Liver (tissue), 9 donors: ENCODE results near the gene UQCC3. TPM values are rescaled to one million over a fixed set of nuclear protein-coding genes. Genes with fewer than 3 reads are reported as not detected.

Experiments used
- DNase-seq: peaks from one replicate; pipeline ENCODE4 v3.0.0-alpha.2; 2017; ENCODE audit warnings: low spot score
- H3K27ac ChIP-seq, 2 donors: one replicate each; pipeline ENCODE4 v1.7.0; 2013; ENCODE audit warnings: inconsistent platforms in 2 of 2, low read length in 2 of 2, control low read depth in 1 of 2, low read depth in 1 of 2, mild to moderate bottlenecking in 1 of 2
- H3K27me3 ChIP-seq, 4 donors: one replicate each; pipeline versions ENCODE4 v1.6.1 to v1.7.0; 2013; ENCODE audit warnings: low read length in 3 of 4, inconsistent platforms in 1 of 4, mild to moderate bottlenecking in 1 of 4, moderate library complexity in 1 of 4; ENCODE audit not compliant: control insufficient read depth in 4 of 4, insufficient read depth in 4 of 4
- H3K36me3 ChIP-seq, 4 donors: one replicate each; pipeline versions ENCODE4 v1.6.1 to v1.7.0; 2013; ENCODE audit warnings: low read length in 3 of 4, mild to moderate bottlenecking in 3 of 4, low read depth in 1 of 4, moderate library complexity in 1 of 4; ENCODE audit not compliant: control insufficient read depth in 4 of 4, insufficient read depth in 3 of 4
- H3K4me1 ChIP-seq, 4 donors: one replicate each; pipeline versions ENCODE4 v1.6.1 to v1.7.0; 2013; ENCODE audit warnings: low read length in 3 of 4, mild to moderate bottlenecking in 3 of 4, moderate library complexity in 1 of 4; ENCODE audit not compliant: control insufficient read depth in 4 of 4, insufficient read depth in 4 of 4
- H3K4me3 ChIP-seq, 3 donors: one replicate each; pipeline versions ENCODE4 v1.6.1 to v1.7.0; 2013; ENCODE audit warnings: low read length in 3 of 3, control low read depth in 1 of 3, low read depth in 1 of 3, mild to moderate bottlenecking in 1 of 3
- H3K9ac ChIP-seq, 2 donors: one replicate each; pipeline ENCODE4 v1.7.0; 2013; ENCODE audit warnings: low read length in 2 of 2, mild to moderate bottlenecking in 2 of 2, moderate library complexity in 2 of 2, control low read depth in 1 of 2, low read depth in 1 of 2
- H3K9me3 ChIP-seq, 4 donors: one replicate each; pipeline versions ENCODE4 v1.6.1 to v1.7.0; 2013; ENCODE audit warnings: low read length in 3 of 4; ENCODE audit not compliant: control insufficient read depth in 4 of 4
- ATF3 ChIP-seq: IDR thresholded peaks from 2 replicates; pipeline ENCODE4 v1.6.1; 2016; ENCODE audit warnings: antibody characterized with exemption
- CTCF ChIP-seq: fragments of 150-350 bp; IDR thresholded peaks from 2 replicates; pipeline ENCODE4 v1.5.1; 2017; ENCODE audit warnings: improper control_type of control experiment, low read depth, low read length; ENCODE audit not compliant: missing input control
- EGR1 ChIP-seq, 2 donors: IDR thresholded peaks; 2 replicates each; pipeline ENCODE4 v1.6.1; 2016 to 2018; ENCODE audit warnings: antibody characterized with exemption in 2 of 2, low read depth in 2 of 2
- FOXA1 ChIP-seq: IDR thresholded peaks from 2 replicates; pipeline ENCODE4 v1.6.1; 2016; ENCODE audit warnings: antibody characterized with exemption
- FOXA2 ChIP-seq: IDR thresholded peaks from 2 replicates; pipeline ENCODE4 v1.6.1; 2016; ENCODE audit warnings: antibody characterized with exemption
- GABPA ChIP-seq, 2 donors: IDR thresholded peaks in 1 of 2; conservative IDR thresholded peaks in 1 of 2; 2 replicates each; pipeline ENCODE4 v1.6.1; 2016; ENCODE audit warnings: antibody characterized with exemption in 2 of 2, mild to moderate bottlenecking in 1 of 2, moderate library complexity in 1 of 2
- HNF4A ChIP-seq, 2 donors: conservative IDR thresholded peaks; 2 replicates each; pipeline ENCODE4 v1.6.1; 2016; ENCODE audit warnings: antibody characterized with exemption in 2 of 2, mild to moderate bottlenecking in 2 of 2
- HNF4G ChIP-seq: IDR thresholded peaks from 2 replicates; pipeline ENCODE4 v1.6.1; 2016; ENCODE audit warnings: antibody characterized with exemption
- JUND ChIP-seq, 2 donors: IDR thresholded peaks; 2 replicates each; pipeline ENCODE4 v1.6.1; 2016; ENCODE audit warnings: antibody characterized with exemption in 2 of 2
- MAX ChIP-seq: IDR thresholded peaks from 2 replicates; pipeline ENCODE4 v1.6.1; 2016; ENCODE audit warnings: antibody characterized with exemption
- NR2F2 ChIP-seq: IDR thresholded peaks from 2 replicates; pipeline ENCODE4 v1.6.1; 2016; ENCODE audit warnings: antibody characterized with exemption
- RAD21 ChIP-seq, 2 donors: IDR thresholded peaks; 2 replicates each; pipeline ENCODE4 v1.6.1; 2016; ENCODE audit warnings: antibody characterized with exemption in 2 of 2, mild to moderate bottlenecking in 2 of 2
- REST ChIP-seq: IDR thresholded peaks from 2 replicates; pipeline ENCODE4 v1.6.1; 2016; ENCODE audit warnings: antibody characterized with exemption, mild to moderate bottlenecking
- RXRA ChIP-seq, 2 donors: IDR thresholded peaks; 2 replicates each; pipeline ENCODE4 v1.6.1; 2017 to 2018; ENCODE audit warnings: antibody characterized with exemption in 2 of 2, mild to moderate bottlenecking in 1 of 2
- SP1 ChIP-seq: IDR thresholded peaks from 2 replicates; pipeline ENCODE4 v1.6.1; 2018; ENCODE audit warnings: antibody characterized with exemption, mild to moderate bottlenecking
- TAF1 ChIP-seq: conservative IDR thresholded peaks from 2 replicates; pipeline ENCODE4 v1.6.1; 2016; ENCODE audit warnings: antibody characterized with exemption, mild to moderate bottlenecking
- YY1 ChIP-seq: IDR thresholded peaks from 2 replicates; pipeline ENCODE4 v1.6.1; 2016; ENCODE audit warnings: antibody characterized with exemption, mild to moderate bottlenecking
- ZBTB33 ChIP-seq: IDR thresholded peaks from 2 replicates; pipeline ENCODE4 v1.6.1; 2016; ENCODE audit warnings: antibody characterized with exemption
- WGBS: extraction: QIAGEN DNeasy Blood & Tissue Kit; methylation state at CpG from one replicate; pipeline ENCODE4 v1.1.7; 2013; 5-methylcytosine and 5-hydroxymethylcytosine counted together
- polyA plus RNA-seq, 2 donors: library from polyadenylated mRNA; stranded (reverse) in 1 of 2; unstranded in 1 of 2; fragments of 200-250 nt in 1 of 2; fragments of >200 nt in 1 of 2; fragmentation: Nextera tagmentation in 1 of 2; extraction: Ambion mirVana in 1 of 2; gene quantifications; one replicate each; pipeline versions ENCODE4 v1.2.1 to v1.2.3, GENCODE V29; 2013 to 2015
- total RNA-seq, 2 donors: library from RNA; depleted of rRNA; stranded (reverse); fragments of >200 nt; gene quantifications; one replicate each; pipeline ENCODE4 v1.2.3, GENCODE V29; 2014
- donor health status: healthy.
- donor health status: healthy.
- donor health status: healthy.
- donor health status: healthy.
- donor health status: healthy.

Gene UQCC3
- total and polyA plus RNA-seq, 4 donors = 2.9 to 12.2 (median 6.6) TPM

GRCh38 chr11:62708392-62708791 is 36.9 kb downstream of the UQCC3 start:
- TF ChIP-seq EGR1 (IDR thresholded peaks at IDR 0.05; ENCODE audit: low read depth in 2 of 2) (no peak), CTCF (no peak), HNF4A (conservative IDR thresholded peaks at IDR 0.05) (no peak), MAX (no peak), JUND (IDR thresholded peaks at IDR 0.05) (no peak), ZBTB33 (no peak), FOXA1 (no peak), NR2F2 (no peak), TAF1 (no peak), FOXA2 (no peak), RAD21 (IDR thresholded peaks at IDR 0.05) (no peak), SP1 (no peak), HNF4G (no peak), RXRA (IDR thresholded peaks at IDR 0.05) (no peak), YY1 (no peak), ATF3 (no peak)
- H3K36me3 ChIP-seq = peaks cover 0 to 4% (median 1%) of the 10 kb centered on the region in 4 donors
- no peaks in the 10 kb centered on the region for H3K9me3 ChIP-seq
- no peak overlapping the region for H3K27ac ChIP-seq
- peak; percentile 47 for DNase-seq
- H3K4me1 ChIP-seq = peaks cover 17 to 58% (median 47%) of the 10 kb centered on the region in 4 donors
- WGBS = 89% methylated on average over 5 of the region's 5 CpGs
- H3K27me3 ChIP-seq = no peaks in the 10 kb centered on the region
- H3K4me3 ChIP-seq = peak overlapping the region in 1 of 3 donors; percentile 56
- H3K9ac ChIP-seq = no peak overlapping the region

- H3K27me3 ChIP-seq = no peaks in the 10 kb centered on the region
- no peaks in the 10 kb centered on the region for H3K9me3 ChIP-seq
- TF ChIP-seq EGR1 (IDR thresholded peaks at IDR 0.05; ENCODE audit: low read depth in 2 of 2) (no peak), ZBTB33 (no peak), TAF1 (no peak), FOXA2 (no peak), MAX (no peak), ATF3 (no peak), GABPA (IDR thresholded peaks at IDR 0.05 in 1 of 2, conservative IDR thresholded peaks at IDR 0.05 in 1 of 2) (no peak), CTCF (no peak), RAD21 (IDR thresholded peaks at IDR 0.05) (no peak), REST (no peak), YY1 (no peak), RXRA (IDR thresholded peaks at IDR 0.05) (no peak), HNF4A (conservative IDR thresholded peaks at IDR 0.05) (no peak), NR2F2 (no peak), JUND (IDR thresholded peaks at IDR 0.05) (no peak), FOXA1 (no peak), SP1 (no peak)
- peak; percentile 62 for DNase-seq
- peak overlapping the region; percentile 55 to 85 (median 56) for H3K4me3 ChIP-seq
- peak overlapping the region; percentile 93 to 95 for H3K27ac ChIP-seq
- peaks cover 0 to 4% (median 1%) of the 10 kb centered on the region in 4 donors for H3K36me3 ChIP-seq
- peak overlapping the region; percentile 79 to 93 for H3K9ac ChIP-seq
- WGBS = 4% methylated on average over 7 of the region's 7 CpGs
- peaks cover 19 to 62% (median 51%) of the 10 kb centered on the region in 4 donors for H3K4me1 ChIP-seq
These were observed 37.3 kb downstream of the UQCC3 start for GRCh38 chr11:62708793-62709192.
